H1 (cell line): ENCODE results near the gene CD8B2. TPM values are rescaled to one million over a fixed set of nuclear protein-coding genes. Genes with fewer than 3 reads are reported as not detected.

ENCODE experiments used
- BRCA1 ChIP-seq: IDR thresholded peaks from 2 replicates; pipeline ENCODE4 v1.6.1; 2012; ENCODE audit warnings: low read depth, low read length, improper control_type of control experiment
- EZH2 ChIP-seq: fragments of 200-600 bp; sonication (generic); IDR thresholded peaks from 2 replicates; pipeline ENCODE4 v1.7.1; 2012; ENCODE audit warnings: low read depth, mild to moderate bottlenecking, moderate library complexity, low read length, inconsistent platforms; ENCODE audit not compliant: severe bottlenecking
- NANOG ChIP-seq: IDR thresholded peaks from 2 replicates; pipeline ENCODE4 v1.6.1; 2011; ENCODE audit warnings: low read length, low read depth, mild to moderate bottlenecking, inconsistent platforms; ENCODE audit not compliant: insufficient read depth, poor library complexity, severe bottlenecking
- TAF7 ChIP-seq: optimal IDR thresholded peaks from 2 replicates; pipeline ENCODE3; 2011; ENCODE audit warnings: low read depth, mild to moderate bottlenecking, inconsistent platforms, low read length, moderate library complexity, borderline replicate concordance
- polyA plus RNA-seq, 7 experiments: library from polyadenylated mRNA; depleted of rRNA in 3 of 7; stranded (reverse) in 5 of 7; unstranded in 2 of 7; fragments of >200 nt in 5 of 7; fragments of 200-250 nt in 2 of 7; gene quantifications; 1 replicate in 5 of 7; 2 replicates in 1 of 7; 4 replicates in 1 of 7; pipeline versions ENCODE4 v1.2.1 to v1.2.3, GENCODE V29; 2011 to 2013; ENCODE audit warnings: missing spikeins in 2 of 7, mixed read lengths in 2 of 7
- total RNA-seq: library from RNA; stranded (reverse); fragmentation: NEBNext Ultra II Directional; extraction: Animal tissue kit (Norgen Biotek cat#: 25700); gene quantifications from 2 replicates; pipeline ENCODE4 v1.2.1, GENCODE V29; 2021
- TF ChIP-seq, protein P1 (sequence below): fragments of 300-600 bp; sonication (generic); IDR thresholded peaks from 2 replicates; pipeline ENCODE4 v1.7.1; 2012; ENCODE audit warnings: low read length, moderate library complexity, mild to moderate bottlenecking, inconsistent platforms; ENCODE audit not compliant: insufficient replicate concordance
- TF ChIP-seq, protein P2 (sequence below): IDR thresholded peaks from 2 replicates; pipeline ENCODE4 v1.6.1; 2012; ENCODE audit warnings: low read length, inconsistent platforms

Gene CD8B2
- total and polyA plus RNA-seq, 2 of the 8 experiments (the other 6 are each of a cell fraction or from before 2014, with no cell fraction given): 0.03 TPM; not detected in 1

DNA sequence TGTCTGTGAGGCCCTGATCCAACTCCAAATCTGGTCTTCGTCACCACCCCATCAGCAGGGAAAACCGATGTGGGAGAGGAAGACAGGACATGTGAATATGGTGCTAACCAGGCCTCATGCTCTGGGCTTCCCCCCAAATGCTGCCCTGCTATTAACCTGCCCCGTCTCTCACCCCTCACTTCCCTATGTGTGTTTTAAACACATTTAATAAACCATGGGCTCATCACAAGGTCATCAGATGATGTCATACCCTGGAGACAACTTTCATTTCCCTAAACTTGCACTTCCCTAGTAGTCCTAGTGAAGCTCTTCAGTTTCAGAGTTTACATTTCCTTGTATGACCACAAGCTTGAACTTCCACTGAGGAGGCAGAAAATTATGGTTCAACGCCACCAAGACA lies 49.9 kb downstream of the CD8B2 start (continued):
- TF ChIP-seq, protein P1, sequence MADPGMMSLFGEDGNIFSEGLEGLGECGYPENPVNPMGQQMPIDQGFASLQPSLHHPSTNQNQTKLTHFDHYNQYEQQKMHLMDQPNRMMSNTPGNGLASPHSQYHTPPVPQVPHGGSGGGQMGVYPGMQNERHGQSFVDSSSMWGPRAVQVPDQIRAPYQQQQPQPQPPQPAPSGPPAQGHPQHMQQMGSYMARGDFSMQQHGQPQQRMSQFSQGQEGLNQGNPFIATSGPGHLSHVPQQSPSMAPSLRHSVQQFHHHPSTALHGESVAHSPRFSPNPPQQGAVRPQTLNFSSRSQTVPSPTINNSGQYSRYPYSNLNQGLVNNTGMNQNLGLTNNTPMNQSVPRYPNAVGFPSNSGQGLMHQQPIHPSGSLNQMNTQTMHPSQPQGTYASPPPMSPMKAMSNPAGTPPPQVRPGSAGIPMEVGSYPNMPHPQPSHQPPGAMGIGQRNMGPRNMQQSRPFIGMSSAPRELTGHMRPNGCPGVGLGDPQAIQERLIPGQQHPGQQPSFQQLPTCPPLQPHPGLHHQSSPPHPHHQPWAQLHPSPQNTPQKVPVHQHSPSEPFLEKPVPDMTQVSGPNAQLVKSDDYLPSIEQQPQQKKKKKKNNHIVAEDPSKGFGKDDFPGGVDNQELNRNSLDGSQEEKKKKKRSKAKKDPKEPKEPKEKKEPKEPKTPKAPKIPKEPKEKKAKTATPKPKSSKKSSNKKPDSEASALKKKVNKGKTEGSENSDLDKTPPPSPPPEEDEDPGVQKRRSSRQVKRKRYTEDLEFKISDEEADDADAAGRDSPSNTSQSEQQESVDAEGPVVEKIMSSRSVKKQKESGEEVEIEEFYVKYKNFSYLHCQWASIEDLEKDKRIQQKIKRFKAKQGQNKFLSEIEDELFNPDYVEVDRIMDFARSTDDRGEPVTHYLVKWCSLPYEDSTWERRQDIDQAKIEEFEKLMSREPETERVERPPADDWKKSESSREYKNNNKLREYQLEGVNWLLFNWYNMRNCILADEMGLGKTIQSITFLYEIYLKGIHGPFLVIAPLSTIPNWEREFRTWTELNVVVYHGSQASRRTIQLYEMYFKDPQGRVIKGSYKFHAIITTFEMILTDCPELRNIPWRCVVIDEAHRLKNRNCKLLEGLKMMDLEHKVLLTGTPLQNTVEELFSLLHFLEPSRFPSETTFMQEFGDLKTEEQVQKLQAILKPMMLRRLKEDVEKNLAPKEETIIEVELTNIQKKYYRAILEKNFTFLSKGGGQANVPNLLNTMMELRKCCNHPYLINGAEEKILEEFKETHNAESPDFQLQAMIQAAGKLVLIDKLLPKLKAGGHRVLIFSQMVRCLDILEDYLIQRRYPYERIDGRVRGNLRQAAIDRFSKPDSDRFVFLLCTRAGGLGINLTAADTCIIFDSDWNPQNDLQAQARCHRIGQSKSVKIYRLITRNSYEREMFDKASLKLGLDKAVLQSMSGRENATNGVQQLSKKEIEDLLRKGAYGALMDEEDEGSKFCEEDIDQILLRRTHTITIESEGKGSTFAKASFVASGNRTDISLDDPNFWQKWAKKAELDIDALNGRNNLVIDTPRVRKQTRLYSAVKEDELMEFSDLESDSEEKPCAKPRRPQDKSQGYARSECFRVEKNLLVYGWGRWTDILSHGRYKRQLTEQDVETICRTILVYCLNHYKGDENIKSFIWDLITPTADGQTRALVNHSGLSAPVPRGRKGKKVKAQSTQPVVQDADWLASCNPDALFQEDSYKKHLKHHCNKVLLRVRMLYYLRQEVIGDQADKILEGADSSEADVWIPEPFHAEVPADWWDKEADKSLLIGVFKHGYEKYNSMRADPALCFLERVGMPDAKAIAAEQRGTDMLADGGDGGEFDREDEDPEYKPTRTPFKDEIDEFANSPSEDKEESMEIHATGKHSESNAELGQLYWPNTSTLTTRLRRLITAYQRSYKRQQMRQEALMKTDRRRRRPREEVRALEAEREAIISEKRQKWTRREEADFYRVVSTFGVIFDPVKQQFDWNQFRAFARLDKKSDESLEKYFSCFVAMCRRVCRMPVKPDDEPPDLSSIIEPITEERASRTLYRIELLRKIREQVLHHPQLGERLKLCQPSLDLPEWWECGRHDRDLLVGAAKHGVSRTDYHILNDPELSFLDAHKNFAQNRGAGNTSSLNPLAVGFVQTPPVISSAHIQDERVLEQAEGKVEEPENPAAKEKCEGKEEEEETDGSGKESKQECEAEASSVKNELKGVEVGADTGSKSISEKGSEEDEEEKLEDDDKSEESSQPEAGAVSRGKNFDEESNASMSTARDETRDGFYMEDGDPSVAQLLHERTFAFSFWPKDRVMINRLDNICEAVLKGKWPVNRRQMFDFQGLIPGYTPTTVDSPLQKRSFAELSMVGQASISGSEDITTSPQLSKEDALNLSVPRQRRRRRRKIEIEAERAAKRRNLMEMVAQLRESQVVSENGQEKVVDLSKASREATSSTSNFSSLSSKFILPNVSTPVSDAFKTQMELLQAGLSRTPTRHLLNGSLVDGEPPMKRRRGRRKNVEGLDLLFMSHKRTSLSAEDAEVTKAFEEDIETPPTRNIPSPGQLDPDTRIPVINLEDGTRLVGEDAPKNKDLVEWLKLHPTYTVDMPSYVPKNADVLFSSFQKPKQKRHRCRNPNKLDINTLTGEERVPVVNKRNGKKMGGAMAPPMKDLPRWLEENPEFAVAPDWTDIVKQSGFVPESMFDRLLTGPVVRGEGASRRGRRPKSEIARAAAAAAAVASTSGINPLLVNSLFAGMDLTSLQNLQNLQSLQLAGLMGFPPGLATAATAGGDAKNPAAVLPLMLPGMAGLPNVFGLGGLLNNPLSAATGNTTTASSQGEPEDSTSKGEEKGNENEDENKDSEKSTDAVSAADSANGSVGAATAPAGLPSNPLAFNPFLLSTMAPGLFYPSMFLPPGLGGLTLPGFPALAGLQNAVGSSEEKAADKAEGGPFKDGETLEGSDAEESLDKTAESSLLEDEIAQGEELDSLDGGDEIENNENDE: no peak
- TF ChIP-seq, protein P2, sequence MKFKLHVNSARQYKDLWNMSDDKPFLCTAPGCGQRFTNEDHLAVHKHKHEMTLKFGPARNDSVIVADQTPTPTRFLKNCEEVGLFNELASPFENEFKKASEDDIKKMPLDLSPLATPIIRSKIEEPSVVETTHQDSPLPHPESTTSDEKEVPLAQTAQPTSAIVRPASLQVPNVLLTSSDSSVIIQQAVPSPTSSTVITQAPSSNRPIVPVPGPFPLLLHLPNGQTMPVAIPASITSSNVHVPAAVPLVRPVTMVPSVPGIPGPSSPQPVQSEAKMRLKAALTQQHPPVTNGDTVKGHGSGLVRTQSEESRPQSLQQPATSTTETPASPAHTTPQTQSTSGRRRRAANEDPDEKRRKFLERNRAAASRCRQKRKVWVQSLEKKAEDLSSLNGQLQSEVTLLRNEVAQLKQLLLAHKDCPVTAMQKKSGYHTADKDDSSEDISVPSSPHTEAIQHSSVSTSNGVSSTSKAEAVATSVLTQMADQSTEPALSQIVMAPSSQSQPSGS: no peak
- TF ChIP-seq NANOG: no peak
- no peak for TF ChIP-seq EZH2
- TF ChIP-seq BRCA1: no peak
- TF ChIP-seq TAF7: no peak
- TF ChIP-seq, all 59 proteins: peak for 0
